CD4-positive, alpha-beta T cell treated with Interleukin-17A for 1 hour (primary cell): ENCODE measurements around the gene ASNSD1.
"Not testable (repeated sequence)": the region's sequence is repeated elsewhere in the genome, so short reads cannot be mapped to it uniquely, and the experiment has no call there.

ENCODE experiments used
- DNase-seq: peaks from one replicate; pipeline ENCODE4 v3.0.0-alpha.2; 2020

The ASNSD1 gene

GRCh38 chr2:189696223-189696622 is 35.0 kb downstream of the ASNSD1 start:
- no peak for DNase-seq

- DNase-seq = peak; percentile 73
Measured at GRCh38 chr2:189698020-189698887, 37.0 kb downstream of the ASNSD1 start.

DNA sequence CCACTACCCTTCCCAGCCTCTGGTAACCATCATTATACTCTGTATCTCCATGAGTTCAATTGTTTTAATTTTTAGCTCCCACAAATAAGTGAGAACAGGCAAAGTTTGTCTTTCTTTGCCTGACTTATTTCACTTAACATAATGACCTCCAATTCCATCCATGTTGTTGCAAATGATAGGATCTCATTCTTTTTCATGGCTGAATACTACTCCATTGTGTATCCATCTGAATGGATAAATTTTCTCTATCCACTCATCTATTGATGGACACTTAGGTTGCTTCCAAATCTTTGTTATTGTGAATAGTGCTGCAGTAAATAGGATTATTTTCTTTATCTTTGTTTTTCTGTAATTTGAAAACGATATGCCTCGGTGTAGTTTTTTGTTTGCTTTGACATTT is 39.4 kb downstream of the ASNSD1 start:
- DNase-seq = no peak

- DNase-seq = no peak
Measured at GRCh38 chr2:189702071-189702470, 40.8 kb downstream of the ASNSD1 start.

DNA sequence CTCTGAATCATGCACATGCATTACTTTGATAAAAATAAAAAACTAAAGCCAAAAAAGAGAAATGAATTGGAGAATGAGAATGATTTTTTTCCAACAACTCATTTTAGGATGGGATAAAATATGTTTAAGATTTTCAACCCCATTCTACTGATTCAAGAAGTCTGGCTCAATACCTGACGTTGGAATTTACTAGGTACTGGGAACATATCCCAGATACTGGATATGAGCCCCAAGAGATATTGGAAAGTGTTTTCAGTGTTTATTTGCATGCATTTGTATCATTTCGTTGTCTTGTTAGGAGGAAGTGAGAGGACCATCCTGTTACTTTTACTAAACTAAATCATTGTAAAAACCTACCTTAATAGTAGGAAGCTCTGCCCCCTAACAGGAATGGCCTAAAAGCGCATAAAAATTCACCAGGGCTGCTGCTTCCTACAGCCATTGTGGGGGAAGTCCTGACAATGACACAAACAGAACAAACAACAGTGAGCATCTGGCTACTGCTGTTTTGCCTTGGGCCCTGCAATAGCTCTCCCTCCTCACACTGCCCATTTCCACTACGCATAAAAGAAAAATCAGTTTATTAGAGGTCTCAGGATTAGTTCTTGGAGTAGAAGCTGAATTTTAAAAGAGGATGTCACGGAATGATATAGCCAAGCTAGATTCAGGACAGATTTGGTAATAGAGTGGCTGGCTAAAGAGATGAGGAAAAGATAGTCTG is 48.4 kb downstream of the ASNSD1 start:
- no peak for DNase-seq

GRCh38 chr2:189717593-189717992 is 56.3 kb downstream of the ASNSD1 start:
- not testable (repeated sequence) for DNase-seq

GRCh38 chr2:189719571-189719970 is 58.3 kb downstream of the ASNSD1 start:
- no peak for DNase-seq
